ENCODE results near the gene ZFP92.

The ZFP92 gene

DNA sequence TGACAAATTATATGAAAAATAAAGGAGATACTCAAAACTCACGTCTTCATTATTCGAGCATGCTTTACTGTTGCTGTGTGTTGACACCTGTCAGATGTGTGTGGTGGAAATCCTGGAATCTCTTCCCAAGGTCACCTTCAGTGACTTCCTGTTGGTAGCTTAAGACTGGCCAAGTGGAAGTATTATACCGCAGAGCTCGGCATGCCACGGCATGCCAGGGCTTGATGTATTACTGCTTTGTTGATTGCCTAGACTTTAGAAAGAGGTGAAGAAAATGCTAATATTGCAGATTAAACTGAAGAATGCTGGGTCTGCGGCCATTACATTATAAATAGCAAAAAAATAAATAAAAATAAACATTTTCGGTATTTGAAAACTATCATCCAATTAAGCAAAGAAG is 30.0 kb downstream of the ZFP92 start:
- DNase-seq = peak in 1 of 3 experiments; percentile 21

- DNase-seq = no peak
Measured at GRCh38 chrX:153441981-153442380, 30.7 kb downstream of the ZFP92 start.

GRCh38 chrX:153442463-153442862 is 31.2 kb downstream of the ZFP92 start:
- DNase-seq = no peak

DNA sequence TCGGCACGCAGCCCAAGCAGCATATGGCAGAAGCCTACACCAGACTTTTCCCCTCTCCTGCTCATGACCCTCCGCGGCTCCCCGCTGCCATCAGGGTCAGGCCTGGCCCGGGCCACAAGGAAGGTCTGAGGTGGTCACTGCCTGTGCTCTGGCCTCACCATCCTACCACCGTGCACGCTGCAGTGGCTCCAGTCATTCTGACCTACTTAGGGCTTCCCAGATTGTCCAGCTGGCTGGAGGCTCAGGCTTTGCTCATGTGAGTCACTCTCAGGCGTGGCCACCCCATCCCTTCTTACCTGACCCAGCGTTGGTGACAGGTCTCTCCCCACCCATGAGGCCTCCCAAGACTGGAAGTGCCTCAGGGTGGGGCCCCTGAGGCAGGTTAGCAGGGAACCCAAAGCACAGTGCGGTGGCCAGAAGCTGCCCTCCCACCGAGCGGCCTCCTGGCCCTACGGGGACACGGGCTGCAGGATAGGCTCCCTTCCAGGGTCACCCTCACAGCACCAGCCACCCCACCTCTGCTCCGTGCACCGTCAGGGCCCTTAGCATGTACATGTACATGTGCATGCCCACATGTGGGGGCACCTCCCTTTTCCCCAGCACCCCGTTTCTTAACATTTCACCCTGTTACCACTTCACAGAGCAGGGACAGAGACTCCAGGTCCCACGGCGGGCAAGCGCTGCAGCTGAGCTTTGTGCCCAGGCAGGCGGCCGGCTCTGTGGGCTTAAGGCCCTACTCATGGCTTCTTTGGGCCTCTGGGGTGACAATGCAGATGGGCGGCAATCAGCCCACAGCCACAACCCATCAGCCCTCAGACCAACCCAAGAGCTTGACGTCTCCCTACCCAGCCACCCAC is 32.4 kb downstream of the ZFP92 start:
- DNase-seq = no peak

GRCh38 chrX:153444333-153445011 is 33.2 kb downstream of the ZFP92 start:
- DNase-seq = no peak

DNA sequence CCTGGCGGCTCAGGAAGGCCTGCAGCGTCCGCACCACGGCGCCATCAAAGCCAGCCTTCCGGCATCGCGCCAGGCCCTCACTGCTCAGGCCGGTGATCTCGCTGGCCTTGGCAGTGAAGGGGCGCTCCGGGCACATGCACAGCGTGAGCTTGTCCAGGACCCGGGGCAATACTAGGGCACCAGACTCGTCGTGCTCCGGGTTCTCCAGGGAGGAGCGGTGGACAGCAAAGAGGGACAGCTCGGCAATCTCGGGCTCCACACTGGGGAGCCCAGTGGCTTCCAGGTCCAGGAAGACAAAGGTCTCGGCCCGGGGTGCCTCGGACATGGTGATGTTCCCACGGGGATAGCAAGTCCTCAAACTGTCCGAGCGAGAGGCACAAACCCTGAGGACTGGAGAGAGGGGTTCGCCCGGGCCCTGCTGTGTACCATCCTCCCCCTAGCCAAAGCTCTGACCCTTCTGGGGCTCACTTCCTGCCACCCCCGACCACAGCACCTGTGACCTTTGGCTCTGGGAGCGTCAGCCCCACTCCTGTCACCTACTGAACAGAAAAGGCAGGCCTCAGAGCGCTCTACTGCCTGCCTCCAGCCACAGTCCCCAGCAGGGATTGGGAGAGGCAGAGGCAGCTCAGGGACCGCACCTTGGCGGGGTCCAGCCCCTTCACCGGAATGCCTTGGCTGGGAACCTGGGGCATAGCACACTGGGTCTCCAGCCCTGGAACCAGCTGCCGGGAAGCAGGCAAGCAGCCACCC is 34.0 kb downstream of the ZFP92 start:
- no peak for DNase-seq

GRCh38 chrX:153445856-153446635 is 34.8 kb downstream of the ZFP92 start, which contains the start of gene TREX2:
TREX2 (minus strand) TSS chrX:153446056; CDS start chrX:153445430, 626 bp downstream.
- peak in 1 of 3 experiments; percentile 24 for DNase-seq

DNA sequence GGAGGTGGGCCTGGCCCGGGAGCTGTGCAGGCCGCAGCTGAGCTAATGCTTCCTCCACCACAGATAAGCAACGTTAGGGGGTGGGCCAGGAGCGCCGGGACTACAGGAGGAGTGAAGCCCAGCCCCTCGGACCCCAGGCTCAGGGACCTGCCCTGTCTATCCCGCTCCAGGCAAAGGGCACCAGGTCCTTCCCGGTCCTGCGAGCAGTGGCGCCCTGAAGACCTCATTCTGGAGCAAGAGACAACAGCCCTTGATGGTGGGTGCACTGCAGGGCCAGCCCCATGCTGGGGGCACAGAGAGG is 35.3 kb downstream of the ZFP92 start:
- no peak for DNase-seq

- no peak for DNase-seq
Measured at GRCh38 chrX:153446950-153447580, 35.8 kb downstream of the ZFP92 start.

DNA sequence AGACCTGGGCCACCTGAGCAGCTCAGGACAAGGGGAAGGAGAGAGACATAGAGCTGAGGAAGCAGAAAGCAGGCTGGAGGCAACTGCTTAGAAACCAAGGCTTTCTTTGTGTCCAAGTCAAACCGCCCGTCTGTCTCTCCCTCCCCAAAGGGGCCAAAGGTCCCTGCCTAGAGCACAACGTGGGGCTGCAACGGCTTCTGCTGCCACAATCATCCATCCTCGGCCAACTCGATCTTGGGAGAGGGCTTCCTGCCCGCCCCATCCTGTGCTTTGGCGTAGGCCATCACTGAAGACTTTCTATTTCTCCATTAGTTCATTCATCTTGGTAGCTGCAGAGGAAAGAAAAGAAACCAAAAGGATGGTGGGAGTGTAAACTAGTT is 36.3 kb downstream of the ZFP92 start:
- no peak for DNase-seq

DNA sequence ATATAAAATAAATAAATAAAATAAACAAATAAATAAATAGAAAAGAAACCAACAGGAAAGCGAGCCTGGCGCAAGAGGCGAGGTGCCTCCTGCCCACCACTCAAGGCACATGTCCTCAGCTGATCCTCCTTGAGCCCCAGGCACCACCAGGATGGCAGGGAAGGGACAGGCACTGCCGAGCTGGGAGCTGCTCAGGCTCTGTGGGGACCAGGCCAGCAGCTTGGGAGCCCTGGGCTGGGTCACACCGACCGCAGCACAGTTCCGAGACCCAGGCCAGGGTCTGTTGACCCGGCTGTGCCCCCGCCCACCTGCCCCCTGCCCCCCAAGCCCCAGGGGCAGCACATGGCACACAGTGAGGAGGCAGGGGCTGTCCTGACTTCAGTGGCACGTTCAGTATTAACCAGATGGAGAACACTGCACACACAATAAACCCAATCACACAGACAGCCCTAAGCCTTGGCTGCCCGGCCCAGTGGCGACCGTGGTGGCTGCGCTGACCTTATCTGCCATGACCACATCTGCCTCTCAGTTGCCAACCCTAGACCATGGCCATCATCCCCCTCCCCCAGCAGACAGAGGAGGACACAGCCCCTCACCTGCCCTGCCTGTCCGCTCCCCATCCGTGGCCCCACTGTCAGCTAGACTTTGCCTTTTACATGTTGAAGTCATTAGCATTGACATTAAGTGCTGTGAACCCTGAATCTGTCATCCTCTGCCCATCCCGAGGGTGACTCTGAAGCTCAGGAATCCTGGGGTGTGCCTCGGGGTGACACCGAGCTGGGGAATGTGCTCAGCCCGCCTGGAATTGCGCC is 37.5 kb downstream of the ZFP92 start:
- no peak for DNase-seq

- no peak for DNase-seq
Measured at GRCh38 chrX:153449368-153450113, 38.3 kb downstream of the ZFP92 start.

- DNase-seq = no peak
Measured at GRCh38 chrX:153450114-153450948, 39.1 kb downstream of the ZFP92 start.

GRCh38 chrX:153450949-153451277 is 39.6 kb downstream of the ZFP92 start:
- DNase-seq = no peak

GRCh38 chrX:153454901-153455550 is 43.8 kb downstream of the ZFP92 start:
- DNase-seq = no peak

GRCh38 chrX:153455571-153455970 is 44.3 kb downstream of the ZFP92 start:
- no peak for DNase-seq

GRCh38 chrX:153456161-153456560 is 44.9 kb downstream of the ZFP92 start:
- no peak for DNase-seq

- DNase-seq = no peak
Measured at GRCh38 chrX:153456704-153457103, 45.4 kb downstream of the ZFP92 start.

- no peak for DNase-seq
Measured at GRCh38 chrX:153457136-153457825, 46.0 kb downstream of the ZFP92 start.

Measured in NCI-H1417 (cell line).